IMR-90 (cell line): Measurements from ENCODE around the gene SLC49A4. TPM values are rescaled to one million over a fixed set of nuclear protein-coding genes. Genes with fewer than 3 reads are reported as not detected.

Source experiments
- ATAC-seq: fragments of 200-7000 bp; cut with Tn5 transposase; 2 replicates; pipeline ENCODE4 v1.9.1; 2020; ENCODE audit warnings: low read depth, mild to moderate bottlenecking, moderate library complexity
- BruUV-seq: library from RNA; stranded (reverse); fragments of 400-500 nt; replicated peaks from 2 replicates; lab custom pipeline; 2021; lab: Mats Ljungman, UMichigan
- CTCF ChIA-PET: fragments of 300-600 bp; formaldehyde crosslinking; extraction: SDS; loops from one replicate; lab custom pipeline; 2021; ENCODE audit warnings: antibody characterized with exemption; lab: Yijun Ruan, JAX
- POLR2A ChIA-PET: fragments of 300-600 bp; sonication (Branson Sonifier 250); formaldehyde crosslinking; loops from one replicate; lab custom pipeline; 2022; ENCODE audit warnings: antibody characterized with exemption; ENCODE audit not compliant: unreplicated experiment; lab: Charles Lee
- DNase-seq: peaks from one replicate; pipeline ENCODE4 v3.0.0; 2013
- H2AFZ ChIP-seq: replicated peaks from 2 replicates; pipeline ENCODE3; 2013; ENCODE audit warnings: low read length, mild to moderate bottlenecking; ENCODE audit not compliant: poor library complexity
- H2AK5ac ChIP-seq: 2 replicates; pipeline ENCODE4 v1.6.1; 2013; ENCODE audit warnings: low read depth, low read length, inconsistent platforms
- H2AK9ac ChIP-seq: replicated peaks from 2 replicates; pipeline ENCODE3; 2013; ENCODE audit warnings: mild to moderate bottlenecking, low read depth, low read length, moderate library complexity; ENCODE audit not compliant: poor library complexity
- H2BK120ac ChIP-seq: 2 replicates; pipeline ENCODE4 v1.6.1; 2013; ENCODE audit warnings: low read depth, low read length, inconsistent platforms
- H2BK15ac ChIP-seq: 3 replicates; pipeline ENCODE4 v1.6.1; 2013; ENCODE audit warnings: low read depth, low read length, inconsistent platforms
- H2BK20ac ChIP-seq: 2 replicates; pipeline ENCODE4 v1.6.1; 2013; ENCODE audit warnings: low read depth, mild to moderate bottlenecking, inconsistent platforms, low read length, moderate library complexity
- H2BK5ac ChIP-seq: 2 replicates; pipeline ENCODE4 v1.6.1; 2013; ENCODE audit warnings: mild to moderate bottlenecking, low read depth, low read length, inconsistent platforms; ENCODE audit not compliant: poor library complexity, severe bottlenecking
- H3K14ac ChIP-seq: replicated peaks from 2 replicates; pipeline ENCODE4 v1.6.1; 2013; ENCODE audit warnings: low read depth, low read length, inconsistent platforms
- H3K18ac ChIP-seq: 2 replicates; pipeline ENCODE4 v1.6.1; 2013; ENCODE audit warnings: low read depth, low read length, control low read depth
- H3K23ac ChIP-seq: 2 replicates; pipeline ENCODE4 v1.6.1; 2013; ENCODE audit warnings: low read depth, low read length, inconsistent platforms
- H3K27ac ChIP-seq: 2 replicates; pipeline ENCODE4 v1.5.1; 2013; ENCODE audit warnings: mild to moderate bottlenecking, control low read depth, low read length; ENCODE audit not compliant: insufficient read depth
- H3K27me3 ChIP-seq: 2 replicates; pipeline ENCODE4 v1.6.1; 2013; ENCODE audit warnings: low read length; ENCODE audit not compliant: control insufficient read depth, insufficient read depth
- H3K36me3 ChIP-seq: 2 replicates; pipeline ENCODE4 v1.6.1; 2013; ENCODE audit warnings: low read length, mixed read lengths; ENCODE audit not compliant: control insufficient read depth, insufficient read depth
- H3K4ac ChIP-seq: 2 replicates; pipeline ENCODE4 v1.6.1; 2013; ENCODE audit warnings: low read depth, low read length, inconsistent platforms
- H3K4me1 ChIP-seq: 2 replicates; pipeline ENCODE4 v1.6.1; 2013; ENCODE audit warnings: low read length, mixed read lengths; ENCODE audit not compliant: control insufficient read depth, insufficient read depth
- H3K4me2 ChIP-seq: 2 replicates; pipeline ENCODE4 v1.6.1; 2013; ENCODE audit warnings: low read depth, mild to moderate bottlenecking, control low read depth, low read length, moderate library complexity
- H3K4me3 ChIP-seq: 2 replicates; pipeline ENCODE4 v1.5.1; 2013; ENCODE audit warnings: low read depth, mild to moderate bottlenecking, control low read depth, low read length, moderate library complexity; ENCODE audit not compliant: insufficient read depth
- H3K56ac ChIP-seq: 2 replicates; pipeline ENCODE4 v1.6.1; 2013; ENCODE audit warnings: low read length, inconsistent platforms; ENCODE audit not compliant: insufficient read depth; ENCODE audit errors: extremely low read depth
- H3K79me1 ChIP-seq, 2 experiments: 2 replicates each; pipeline ENCODE4 v1.6.1; 2013; ENCODE audit warnings: low read length in 2 of 2, inconsistent platforms in 1 of 2, low read depth in 1 of 2
- H3K9ac ChIP-seq: 2 replicates; pipeline ENCODE4 v1.6.1; 2013; ENCODE audit warnings: low read depth, low read length, control low read depth
- H3K9me1 ChIP-seq: 2 replicates; pipeline ENCODE4 v1.6.1; 2013; ENCODE audit warnings: low read length, inconsistent platforms; ENCODE audit not compliant: insufficient read depth
- H3K9me3 ChIP-seq: 2 replicates; pipeline ENCODE4 v1.6.1; 2013; ENCODE audit warnings: low read length; ENCODE audit not compliant: control insufficient read depth, insufficient read depth
- H4K20me1 ChIP-seq: 2 replicates; pipeline ENCODE4 v1.6.1; 2013; ENCODE audit warnings: low read length, inconsistent platforms; ENCODE audit not compliant: insufficient read depth
- H4K5ac ChIP-seq: 2 replicates; pipeline ENCODE4 v1.6.1; 2013; ENCODE audit warnings: mild to moderate bottlenecking, low read depth, low read length, control low read depth
- H4K8ac ChIP-seq, 2 experiments: 2 replicates each; pipeline ENCODE4 v1.6.1; 2013; ENCODE audit warnings: low read depth in 2 of 2, low read length in 2 of 2, control low read depth in 1 of 2, inconsistent platforms in 1 of 2
- H4K91ac ChIP-seq: 2 replicates; pipeline ENCODE4 v1.6.1; 2013; ENCODE audit warnings: low read depth, low read length, inconsistent platforms; ENCODE audit not compliant: insufficient read depth
- BHLHE40 ChIP-seq: fragments of 150-350 bp; IDR thresholded peaks from 2 replicates; pipeline ENCODE4 v1.6.1; 2016; ENCODE audit warnings: mild to moderate bottlenecking, low read depth, low read length
- CEBPB ChIP-seq: IDR thresholded peaks from 2 replicates; pipeline ENCODE4 v1.6.1; 2012; ENCODE audit warnings: low read depth, low read length, improper control_type of control experiment
- CHD1 ChIP-seq: IDR thresholded peaks from 2 replicates; pipeline ENCODE4 v1.6.1; 2012; ENCODE audit warnings: low read depth, low read length, improper control_type of control experiment
- FOS ChIP-seq: fragments of 150-350 bp; IDR thresholded peaks from 2 replicates; pipeline ENCODE4 v1.6.1; 2016; ENCODE audit warnings: low read depth, low read length
- MXI1 ChIP-seq: IDR thresholded peaks from 2 replicates; pipeline ENCODE4 v1.6.1; 2012; ENCODE audit warnings: low read depth, mild to moderate bottlenecking, low read length, moderate library complexity, borderline replicate concordance
- NFE2L2 ChIP-seq: fragments of 150-350 bp; IDR thresholded peaks from 2 replicates; pipeline ENCODE4 v1.6.1; 2016; ENCODE audit warnings: low read depth, mild to moderate bottlenecking, low read length
- POLR2A ChIP-seq: IDR thresholded peaks from 2 replicates; pipeline ENCODE4 v1.6.1; 2012; ENCODE audit warnings: mild to moderate bottlenecking, low read depth, low read length
- RAD21 ChIP-seq: IDR thresholded peaks from 2 replicates; pipeline ENCODE4 v1.6.1; 2012; ENCODE audit warnings: low read length, improper control_type of control experiment
- RCOR1 ChIP-seq: IDR thresholded peaks from 2 replicates; pipeline ENCODE4 v1.6.1; 2012; ENCODE audit warnings: mild to moderate bottlenecking, low read length, improper control_type of control experiment; ENCODE audit not compliant: insufficient replicate concordance
- SMC3 ChIP-seq: fragments of 150-350 bp; IDR thresholded peaks from 2 replicates; pipeline ENCODE4 v1.6.1; 2016; ENCODE audit warnings: low read depth, mild to moderate bottlenecking, antibody characterized with exemption, low read length, moderate library complexity
- WGBS, 2 experiments: methylation state at CpG; one replicate each; pipeline versions ENCODE4 v1.1.5 to v1.1.7; 2013; ENCODE audit warnings: missing lambda C conversion rate in 2 of 2; ENCODE audit not compliant: insufficient read length in 1 of 2; ENCODE audit errors: extremely low coverage in 2 of 2; 5-methylcytosine and 5-hydroxymethylcytosine counted together
- dilution Hi-C: fragments of 300-500 bp; cut with HindIII; formaldehyde crosslinking; loops from one replicate; pipeline ENCODE4 v1.14.3; 2018; ENCODE audit warnings: low sequenced_read_pairs; ENCODE audit not compliant: unreplicated experiment
- in situ Hi-C: fragments of 300-500 bp; cut with MboI; formaldehyde crosslinking; loops from 3 replicates; pipeline ENCODE4 v1.14.3; 2019; ENCODE audit warnings: low sequenced_read_pairs, inconsistent platforms, mixed read lengths
- intact Hi-C: fragments of 100-400 bp; cut with micrococcal nuclease; formaldehyde crosslinking; loops from 2 replicates; pipeline ENCODE4 v1.10.0; 2022
- polyA plus RNA-seq, 3 experiments: library from polyadenylated mRNA; depleted of rRNA; stranded (reverse); fragments of >200 nt; gene quantifications; 2 replicates each; pipeline ENCODE4 v1.2.3, GENCODE V29; 2012; ENCODE audit warnings: low replicate concordance in 1 of 3
- total RNA-seq: library from RNA; depleted of rRNA; stranded (reverse); fragments of >200 nt; gene quantifications from 2 replicates; pipeline ENCODE4 v1.2.3, GENCODE V29; 2012

Gene SLC49A4
- total and polyA plus RNA-seq, 2 of the 4 experiments (the other 2 are of a cell fraction): 6.5 to 6.8 TPM

GRCh38 chr3:122843604-122844003 is 48.7 kb downstream of the SLC49A4 start:
- Histone ChIP-seq H2BK5ac (no peak overlapping the region), H3K79me1 (no peaks in the 10 kb centered on the region), H4K20me1 (no peaks in the 10 kb centered on the region), H3K9ac (no peak overlapping the region), H2AFZ (no peak overlapping the region), H2AK9ac (no peak overlapping the region), H2AK5ac (no peak overlapping the region), H3K9me1 (no peaks in the 10 kb centered on the region), H3K18ac (no peak overlapping the region), H4K91ac (no peak overlapping the region), H3K9me3 (no peaks in the 10 kb centered on the region), H3K23ac (no peak overlapping the region), H4K5ac (no peak overlapping the region), H3K4ac (no peak overlapping the region), H3K27ac (no peak overlapping the region), H3K27me3 (no peaks in the 10 kb centered on the region), H3K56ac (no peak overlapping the region), H3K14ac (no peak overlapping the region), H3K36me3 (no peaks in the 10 kb centered on the region), H3K4me1 (no peaks in the 10 kb centered on the region), H2BK120ac (no peak overlapping the region), H2BK15ac (no peak overlapping the region), H4K8ac (no peak overlapping the region), H3K4me3 (no peak overlapping the region), H2BK20ac (no peak overlapping the region), H3K4me2 (no peak overlapping the region)
- BruUV-seq: no TSS peak
- intact Hi-C loops (no loop called here), in situ Hi-C loops (no loop called here), dilution Hi-C loops (no loop called here)
- ATAC-seq (no peak), DNase-seq (no peak)
- POLR2A ChIA-PET: no interaction called here
- CTCF ChIA-PET: no interaction called here
- WGBS, 2 experiments: no CpG with 5 or more reads among the region's 3 CpGs
- TF ChIP-seq BHLHE40: no peak
- TF ChIP-seq CEBPB: no peak
- TF ChIP-seq RCOR1: no peak
- TF ChIP-seq CHD1: no peak
- TF ChIP-seq RAD21: no peak
- no peak for TF ChIP-seq POLR2A
- TF ChIP-seq SMC3: no peak
- no peak for TF ChIP-seq NFE2L2
- TF ChIP-seq FOS: no peak
- TF ChIP-seq MXI1: no peak
